Left cardiac atrium (tissue), 4 donors: Measurements from ENCODE around the gene VAMP8. TPM values are rescaled to one million over a fixed set of nuclear protein-coding genes. Genes with fewer than 3 reads are reported as not detected.
A peak's percentile ranks its signal among the peaks of the same experiment; 100 is the strongest.
"Not testable (repeated sequence)": the region's sequence is repeated elsewhere in the genome, so short reads cannot be mapped to it uniquely, and the experiment has no call there.

Experiments
- ATAC-seq, 2 donors: fragments of 200-7000 bp; cut with Tn5 transposase; one replicate each; pipeline ENCODE4 v1.9.1; 2020; ENCODE audit warnings: mild to moderate bottlenecking in 2 of 2, moderate library complexity in 2 of 2
- DNase-seq: peaks from one replicate; pipeline ENCODE4 v3.0.0-alpha.2; 2020
- intact Hi-C, 2 donors: fragments of 100-400 bp; cut with DNase I; formaldehyde crosslinking; loops; one replicate each; pipeline versions ENCODE4 v1.14.1 to v1.15.1; 2022 to 2023
- long read RNA-seq: library from polyadenylated mRNA; unstranded; transcript quantifications from one replicate; pipeline ENCODE4 v2.0.0, GENCODE V29; 2021
- total RNA-seq, 2 donors: library from RNA; stranded (reverse); fragmentation: NEBNext Ultra II Directional; extraction: Animal tissue kit (Norgen Biotek cat#: 25700); gene quantifications; one replicate each; pipeline ENCODE4 v1.2.1, GENCODE V29; 2021
- donor health status: DM: no; HTN: yes; CAD: no.
- donor health status: DM: no; HTN: yes; CAD: no; lungs with severe emphysema.
- donor health status: DM: yes; HTN: yes; CAD: no.
- donor health status: Dilated cardiomyopathy.

VAMP8 gene
- 10 to 100 TPM; 30.3 to 54.8 TPM for total RNA-seq
- long read RNA-seq, partial matches to known transcripts, result 1 of 1 reads
- long read RNA-seq, other reads (novel, unspliced or antisense), result 0 of 1 reads

- peak; percentile 43 to 69 for ATAC-seq
Observed at GRCh38 chr2:85577386-85578242, at the start of gene VAMP8. Gene VAMP8 (plus strand): TSS chr2:85577586. CDS start chr2:85577647, 61 bp downstream.

GRCh38 chr2:85527787-85528186, 49.6 kb upstream of the VAMP8 start:
- intact Hi-C loops, result no loop called here
- ATAC-seq (no peak), DNase-seq (no peak)

More at GRCh38 chr2:85577386-85578242, at the start of gene VAMP8:
- intact Hi-C loops, result no loop called here
- DNase-seq, result peak; percentile 67

DNA sequence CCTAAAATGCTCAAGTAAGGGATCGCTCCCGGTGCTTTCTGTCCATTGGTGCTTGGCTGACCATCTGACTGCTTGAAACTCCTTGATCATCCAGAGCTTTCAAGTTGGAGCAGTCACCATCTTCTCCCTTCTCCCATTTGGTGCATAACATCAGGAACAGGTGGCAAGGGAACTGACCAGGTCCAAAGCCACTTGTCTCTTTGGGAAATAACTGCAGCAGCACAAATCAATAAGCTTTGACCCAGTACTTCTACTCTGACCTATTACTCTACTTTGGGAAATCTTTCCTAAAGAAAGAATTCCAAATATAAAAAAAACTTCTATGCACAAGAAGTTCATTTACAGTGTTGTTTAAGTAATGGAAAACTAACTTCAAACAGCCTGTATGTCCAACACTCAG, 49.0 kb upstream of the VAMP8 start:
- intact Hi-C loops, result no loop called here
- DNase-seq, result no peak
- ATAC-seq, result no peak

- no peak for DNase-seq
- intact Hi-C loops, result no loop called here
- ATAC-seq, result no peak
Observed at GRCh38 chr2:85529809-85530208, 47.6 kb upstream of the VAMP8 start.

DNA sequence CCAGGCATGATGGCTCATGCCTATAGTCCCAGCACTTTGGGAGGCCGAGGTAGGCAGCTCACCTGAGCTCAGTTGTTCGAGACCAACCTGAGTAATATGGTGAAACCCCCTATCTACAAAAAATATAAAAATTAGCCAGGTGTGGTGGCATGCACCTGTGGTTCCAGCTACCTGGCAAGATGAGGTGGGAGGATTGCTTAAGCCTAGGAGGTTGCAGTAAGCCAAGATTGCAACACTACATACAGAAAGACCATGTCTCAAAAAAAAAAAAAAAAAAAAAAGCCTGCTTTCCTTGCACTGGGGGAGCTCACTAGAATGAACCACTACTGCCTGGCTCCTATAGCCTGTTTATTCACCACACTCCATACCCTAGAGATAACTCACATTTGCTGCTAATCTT, 45.8 kb upstream of the VAMP8 start:
- DNase-seq (no peak), ATAC-seq (no peak)
- intact Hi-C loops, result no loop called here

GRCh38 chr2:85534099-85534498, 43.3 kb upstream of the VAMP8 start:
- intact Hi-C loops, result loop anchor here in 1 of 2 donors (2.0 kb wide), 1 partner anchor 27 kb away; no protein-coding TSS in a partner anchor
- ATAC-seq (no peak), DNase-seq (no peak)

GRCh38 chr2:85534881-85535280, 42.5 kb upstream of the VAMP8 start:
- intact Hi-C loops, result loop anchor here (2.0 to 5.0 kb wide), 3 partner anchors 28 to 113 kb away; no protein-coding TSS in a partner anchor
- ATAC-seq, result no peak

GRCh38 chr2:85536479-85536878, 40.9 kb upstream of the VAMP8 start:
- DNase-seq (no peak), ATAC-seq (no peak)
- intact Hi-C loops, result loop anchor here (5.0 kb wide), 2 partner anchors 99 to 114 kb away; no protein-coding TSS in a partner anchor

More at GRCh38 chr2:85534881-85535280, 42.5 kb upstream of the VAMP8 start:
- no peak for DNase-seq

- peak; percentile 9 for ATAC-seq
- DNase-seq, result peak; percentile 65
- intact Hi-C loops, result loop anchor here (1.0 to 5.0 kb wide), 3 partner anchors 100 to 116 kb away; no protein-coding TSS in a partner anchor
Observed at GRCh38 chr2:85537600-85538506, 39.5 kb upstream of the VAMP8 start.

DNA sequence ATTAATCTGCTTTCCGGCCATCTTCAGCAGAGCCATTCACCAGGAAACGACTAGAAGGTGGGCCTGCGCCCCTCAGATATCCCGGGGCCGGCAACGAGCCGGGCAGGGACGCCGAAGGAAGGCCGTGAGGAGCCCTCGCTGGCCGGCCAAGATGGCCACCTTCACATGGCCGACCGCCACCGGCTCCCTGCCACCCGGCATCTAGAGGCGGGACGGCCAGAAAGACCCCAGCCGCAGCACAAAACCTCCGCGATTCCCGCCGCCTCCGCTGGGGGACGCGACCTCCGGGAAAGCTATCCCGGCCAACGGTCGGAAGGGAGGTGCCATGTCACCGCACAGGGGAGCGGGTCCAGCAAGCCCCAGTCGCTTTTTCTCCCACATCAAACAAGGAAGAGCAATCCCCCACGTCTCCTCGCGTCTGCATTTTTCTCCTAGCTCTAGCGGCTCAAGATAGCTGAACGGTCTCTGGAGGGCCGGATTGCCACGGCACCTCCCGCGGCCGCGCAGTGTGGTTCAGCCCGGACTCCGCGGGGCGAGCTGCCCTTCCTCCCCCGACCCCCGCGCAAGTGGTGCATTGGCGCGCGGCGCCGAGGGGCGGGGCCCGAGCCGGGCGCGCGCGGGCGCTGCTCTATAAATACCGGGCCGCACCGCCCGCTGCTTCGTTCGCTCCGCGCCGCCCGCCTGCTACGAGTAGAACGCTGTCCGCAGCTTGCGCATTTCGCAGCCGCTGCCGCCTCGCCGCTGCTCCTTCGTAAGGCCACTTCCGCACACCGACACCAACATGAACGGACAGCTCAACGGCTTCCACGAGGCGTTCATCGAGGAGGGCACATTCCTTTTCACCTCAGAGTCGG, 38.7 kb upstream of the VAMP8 start, which contains the start of gene MAT2A:
MAT2A (plus strand) TSS at position 662 of the 854 bp plus-strand sequence; CDS start at position 782, 120 bp downstream.
- DNase-seq (peak; percentile 95), ATAC-seq (peak; percentile 92)
- intact Hi-C loops, result loop anchor here (1.0 to 5.0 kb wide), 3 partner anchors 100 to 116 kb away; no protein-coding TSS in a partner anchor

DNA sequence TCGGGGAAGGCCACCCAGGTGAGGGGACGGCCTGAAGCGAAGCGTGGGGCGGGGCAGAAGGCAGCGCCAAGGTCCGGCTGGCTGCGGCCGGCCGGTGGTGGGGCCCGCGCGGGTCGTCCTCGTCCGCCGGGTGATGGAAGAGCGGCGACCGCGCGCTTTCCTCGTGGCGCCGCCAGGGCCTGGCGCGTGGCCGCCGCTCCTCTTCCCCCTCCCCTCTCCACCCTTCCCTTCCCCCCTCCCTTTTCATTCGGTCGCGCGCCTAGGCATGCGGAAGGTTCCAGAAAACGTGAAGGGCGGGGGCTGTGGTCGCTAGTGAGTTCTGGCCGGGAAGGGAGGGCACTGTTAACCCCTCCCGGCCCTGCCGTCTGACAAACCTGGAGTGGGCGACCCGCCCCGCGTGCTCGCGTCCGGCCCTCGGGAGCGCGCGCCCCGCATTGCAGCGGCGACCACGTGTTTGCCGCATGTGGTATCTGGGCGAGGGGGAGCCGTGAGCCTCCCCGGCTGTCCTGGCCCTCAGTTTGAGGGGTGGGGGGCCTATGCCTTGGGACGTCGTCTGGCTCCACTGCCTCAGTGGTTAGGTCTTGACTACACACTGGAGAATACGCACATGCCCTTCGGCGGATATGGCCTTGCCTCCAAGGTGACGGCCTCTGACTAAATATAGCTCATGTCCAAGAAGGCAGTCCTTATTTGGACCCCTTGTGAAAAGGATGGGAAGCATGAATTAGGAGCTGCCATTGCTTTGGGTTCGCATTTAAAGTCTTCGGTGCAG, 37.8 kb upstream of the VAMP8 start:
- intact Hi-C loops, result loop anchor here (5.0 kb wide), 2 partner anchors 102 to 117 kb away; no protein-coding TSS in a partner anchor
- DNase-seq (peak; percentile 82), ATAC-seq (peak; percentile 63 to 69)

DNA sequence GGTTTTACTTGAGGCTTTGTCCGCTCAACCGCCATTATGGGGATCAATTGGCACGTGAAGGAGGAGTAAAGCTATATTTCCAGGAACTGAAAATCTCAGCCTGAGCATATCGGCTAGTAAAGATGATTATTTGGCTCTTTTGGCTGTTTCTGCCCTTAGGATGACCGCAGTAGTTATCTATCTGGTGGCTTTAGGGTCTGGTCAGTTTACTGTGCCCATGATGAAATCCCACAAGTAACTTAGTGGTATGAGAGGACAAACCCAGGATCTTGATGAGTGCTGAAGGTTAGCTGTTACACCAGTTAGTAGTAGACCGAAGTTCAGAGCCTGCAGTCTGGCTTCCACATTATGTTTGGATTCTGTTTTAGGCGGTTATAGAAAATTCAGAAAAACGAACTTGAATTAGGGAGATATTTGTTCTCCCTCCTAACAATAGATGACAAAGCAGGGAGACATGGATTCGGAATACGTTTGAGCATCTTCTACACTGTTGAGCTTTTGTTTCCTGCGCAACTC, 37.2 kb upstream of the VAMP8 start:
- ATAC-seq (no peak), DNase-seq (no peak)
- intact Hi-C loops, result no loop called here

DNA sequence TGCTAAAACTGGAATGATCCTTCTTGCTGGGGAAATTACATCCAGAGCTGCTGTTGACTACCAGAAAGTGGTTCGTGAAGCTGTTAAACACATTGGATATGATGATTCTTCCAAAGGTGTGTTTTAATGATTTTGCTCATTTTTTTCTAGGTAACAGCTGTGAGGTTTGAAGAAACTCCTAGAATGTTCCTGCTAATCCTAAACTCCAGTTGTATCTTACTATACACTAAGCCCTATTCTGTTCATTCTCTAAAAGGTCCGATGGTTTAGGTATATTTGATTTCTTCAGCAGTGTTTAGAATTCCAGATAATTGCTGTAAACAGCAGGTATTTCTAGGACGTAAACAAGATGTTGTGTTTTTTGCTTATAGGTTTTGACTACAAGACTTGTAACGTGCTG, 36.1 kb upstream of the VAMP8 start:
- ATAC-seq (no peak), DNase-seq (no peak)
- intact Hi-C loops, result no loop called here

DNA sequence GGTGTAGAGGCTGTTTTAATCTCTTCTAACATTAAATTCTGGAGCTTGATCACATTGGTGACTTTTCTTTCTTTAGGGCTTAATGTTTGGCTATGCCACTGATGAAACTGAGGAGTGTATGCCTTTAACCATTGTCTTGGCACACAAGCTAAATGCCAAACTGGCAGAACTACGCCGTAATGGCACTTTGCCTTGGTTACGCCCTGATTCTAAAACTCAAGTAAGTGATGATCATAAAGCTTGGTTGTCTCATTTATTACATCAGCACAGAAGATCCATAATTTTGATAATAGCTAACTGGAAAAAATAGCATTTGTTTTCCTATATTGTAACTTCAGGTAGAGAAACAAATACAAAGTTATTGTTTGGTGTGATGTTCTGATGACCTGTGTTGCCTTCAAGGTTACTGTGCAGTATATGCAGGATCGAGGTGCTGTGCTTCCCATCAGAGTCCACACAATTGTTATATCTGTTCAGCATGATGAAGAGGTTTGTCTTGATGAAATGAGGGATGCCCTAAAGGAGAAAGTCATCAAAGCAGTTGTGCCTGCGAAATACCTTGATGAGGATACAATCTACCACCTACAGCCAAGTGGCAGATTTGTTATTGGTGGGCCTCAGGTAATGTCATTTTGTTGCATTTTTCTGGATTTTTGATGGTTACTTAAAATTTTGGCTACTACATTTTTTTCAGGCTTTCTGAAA, 35.5 kb upstream of the VAMP8 start:
- intact Hi-C loops, result no loop called here
- ATAC-seq, result no peak
- DNase-seq, result no peak

DNA sequence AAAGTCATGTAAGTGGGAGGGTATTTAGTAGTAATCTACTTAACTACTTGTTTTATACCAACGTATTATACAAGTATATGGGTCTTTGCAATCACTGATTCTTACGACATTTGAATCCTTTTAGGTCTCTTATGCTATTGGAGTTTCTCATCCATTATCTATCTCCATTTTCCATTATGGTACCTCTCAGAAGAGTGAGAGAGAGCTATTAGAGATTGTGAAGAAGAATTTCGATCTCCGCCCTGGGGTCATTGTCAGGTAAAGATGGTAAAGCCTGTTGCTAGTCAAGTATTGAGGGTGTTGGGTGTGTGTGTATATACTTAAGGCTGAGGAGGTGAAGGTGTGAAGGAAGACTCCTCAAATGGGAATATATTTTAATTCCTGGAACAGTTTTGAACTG, 34.6 kb upstream of the VAMP8 start:
- DNase-seq (no peak), ATAC-seq (no peak)
- intact Hi-C loops, result no loop called here

- DNase-seq, ATAC-seq, intact Hi-C loops: not testable (repeated sequence)
Observed at GRCh38 chr2:85544254-85544691, 33.1 kb upstream of the VAMP8 start.
